ENCODE data around the gene ABR. TPM values are rescaled to one million over a fixed set of nuclear protein-coding genes. Genes with fewer than 3 reads are reported as not detected.
"Not testable (repeated sequence)": the region's sequence is repeated elsewhere in the genome, so short reads cannot be mapped to it uniquely, and the experiment has no call there.

ABR gene
- total RNA-seq, 1 experiment from 2014 or later: 26.2 TPM

- DNase-seq (ENCODE audit: low read depth, low spot score): no peak
- in situ Hi-C loops (cut with HindIII; ENCODE audit: low pct_unique_long_range_greater_than_20kb, low sequenced_read_pairs): no loop called here
Measured at GRCh38 chr17:1073241-1073962, 106.4 kb downstream of the ABR start.

- DNase-seq (ENCODE audit: low read depth, low spot score): no peak
- in situ Hi-C loops (cut with HindIII; ENCODE audit: low pct_unique_long_range_greater_than_20kb, low sequenced_read_pairs): no loop called here
Measured at GRCh38 chr17:1072551-1072961, 107.2 kb downstream of the ABR start.

- DNase-seq (ENCODE audit: low read depth, low spot score): no peak
- in situ Hi-C loops (cut with HindIII; ENCODE audit: low pct_unique_long_range_greater_than_20kb, low sequenced_read_pairs): no loop called here
Measured at GRCh38 chr17:1071103-1071825, 108.5 kb downstream of the ABR start.

- in situ Hi-C loops (cut with HindIII; ENCODE audit: low pct_unique_long_range_greater_than_20kb, low sequenced_read_pairs): no loop called here
- DNase-seq (ENCODE audit: low read depth, low spot score): no peak
Measured at GRCh38 chr17:1070411-1070810, 109.4 kb downstream of the ABR start.

- in situ Hi-C loops (cut with HindIII; ENCODE audit: low pct_unique_long_range_greater_than_20kb, low sequenced_read_pairs): no loop called here
- no peak for DNase-seq (ENCODE audit: low read depth, low spot score)
Measured at GRCh38 chr17:1069847-1070246, 109.9 kb downstream of the ABR start.

GRCh38 chr17:1068356-1068755, 111.4 kb downstream of the ABR start:
- in situ Hi-C loops (cut with HindIII; ENCODE audit: low pct_unique_long_range_greater_than_20kb, low sequenced_read_pairs): no loop called here
- DNase-seq (ENCODE audit: low read depth, low spot score): no peak

- in situ Hi-C loops (cut with HindIII; ENCODE audit: low pct_unique_long_range_greater_than_20kb, low sequenced_read_pairs): no loop called here
- no peak for DNase-seq (ENCODE audit: low read depth, low spot score)
Measured at GRCh38 chr17:1067282-1067956, 112.4 kb downstream of the ABR start.

- in situ Hi-C loops (cut with HindIII; ENCODE audit: low pct_unique_long_range_greater_than_20kb, low sequenced_read_pairs): not testable (repeated sequence)
Measured at GRCh38 chr17:1065416-1065815, 114.4 kb downstream of the ABR start.

GRCh38 chr17:1060991-1061390, 118.8 kb downstream of the ABR start:
- in situ Hi-C loops (cut with HindIII; ENCODE audit: low pct_unique_long_range_greater_than_20kb, low sequenced_read_pairs): no loop called here
- DNase-seq (ENCODE audit: low read depth, low spot score): peak; percentile 18

More at GRCh38 chr17:1065416-1065815, 114.4 kb downstream of the ABR start:
- not testable (repeated sequence) for DNase-seq (ENCODE audit: low read depth, low spot score)

GRCh38 chr17:1059131-1059795, 120.5 kb downstream of the ABR start:
- in situ Hi-C loops (cut with HindIII; ENCODE audit: low pct_unique_long_range_greater_than_20kb, low sequenced_read_pairs): no loop called here
- DNase-seq (ENCODE audit: low read depth, low spot score): no peak

- in situ Hi-C loops (cut with HindIII; ENCODE audit: low pct_unique_long_range_greater_than_20kb, low sequenced_read_pairs): no loop called here
Measured at GRCh38 chr17:1058423-1059130, 121.2 kb downstream of the ABR start.

GRCh38 chr17:1056761-1057160, 123.0 kb downstream of the ABR start:
- no peak for DNase-seq (ENCODE audit: low read depth, low spot score)
- in situ Hi-C loops (cut with HindIII; ENCODE audit: low pct_unique_long_range_greater_than_20kb, low sequenced_read_pairs): no loop called here

More at GRCh38 chr17:1058423-1059130, 121.2 kb downstream of the ABR start:
- peak; percentile 82 for DNase-seq (ENCODE audit: low read depth, low spot score)

- in situ Hi-C loops (cut with HindIII; ENCODE audit: low pct_unique_long_range_greater_than_20kb, low sequenced_read_pairs): no loop called here
- DNase-seq (ENCODE audit: low read depth, low spot score): peak; percentile 73
Measured at GRCh38 chr17:1055751-1056645, 123.8 kb downstream of the ABR start.

GRCh38 chr17:1055231-1055630, 124.5 kb downstream of the ABR start:
- in situ Hi-C loops (cut with HindIII; ENCODE audit: low pct_unique_long_range_greater_than_20kb, low sequenced_read_pairs): no loop called here
- DNase-seq (ENCODE audit: low read depth, low spot score): no peak

GRCh38 chr17:1054656-1055055, 125.1 kb downstream of the ABR start:
- in situ Hi-C loops (cut with HindIII; ENCODE audit: low pct_unique_long_range_greater_than_20kb, low sequenced_read_pairs): no loop called here
- DNase-seq (ENCODE audit: low read depth, low spot score): no peak

- no peak for DNase-seq (ENCODE audit: low read depth, low spot score)
- in situ Hi-C loops (cut with HindIII; ENCODE audit: low pct_unique_long_range_greater_than_20kb, low sequenced_read_pairs): no loop called here
Measured at GRCh38 chr17:1053661-1054360, 126.0 kb downstream of the ABR start.

Data from SK-MEL-5 (cell line).